ENCODE results near the gene MMP24. TPM values are rescaled to one million over a fixed set of nuclear protein-coding genes. Genes with fewer than 3 reads are reported as not detected.

The MMP24 gene
- total and polyA plus RNA-seq, 4 donors, result 0.09 to 0.75 (median 0.42) TPM

GRCh38 chr20:35312318-35312717 lies 85.8 kb downstream of the MMP24 start:
- DNase-seq (ENCODE audit: low spot score), result no peak
- H3K9ac ChIP-seq (ENCODE audit: low read depth in 1 of 2, low read length in 2 of 2), result no peak overlapping the region
- peaks cover 0 to 4% (median 0%) of the 10 kb centered on the region in 4 donors for H3K36me3 ChIP-seq (ENCODE audit: control insufficient read depth in 4 of 4, insufficient read depth in 3 of 4, low read depth in 1 of 4, low read length in 3 of 4)
- no peaks in the 10 kb centered on the region for H3K27me3 ChIP-seq (ENCODE audit: control insufficient read depth in 4 of 4, insufficient read depth in 4 of 4, low read length in 3 of 4)
- no peak overlapping the region for H3K27ac ChIP-seq (ENCODE audit: low read depth in 1 of 2, low read length in 2 of 2)
- H3K4me1 ChIP-seq (ENCODE audit: control insufficient read depth in 4 of 4, insufficient read depth in 4 of 4, low read length in 3 of 4), result peaks cover 2 to 13% (median 12%) of the 10 kb centered on the region in 4 donors
- TF ChIP-seq ZBTB33 (IDR thresholded peaks at IDR 0.05) (no peak), RXRA (IDR thresholded peaks at IDR 0.05) (no peak), SP1 (IDR thresholded peaks at IDR 0.05) (no peak), ATF3 (IDR thresholded peaks at IDR 0.05) (no peak), REST (IDR thresholded peaks at IDR 0.05) (no peak), YY1 (IDR thresholded peaks at IDR 0.05) (no peak), CTCF (IDR thresholded peaks at IDR 0.05; ENCODE audit: low read depth, low read length, missing input control) (no peak), EGR1 (IDR thresholded peaks at IDR 0.05; ENCODE audit: low read depth in 2 of 2) (no peak), HNF4A (conservative IDR thresholded peaks at IDR 0.05) (no peak), FOXA1 (IDR thresholded peaks at IDR 0.05) (no peak), MAX (IDR thresholded peaks at IDR 0.05) (no peak), NR2F2 (IDR thresholded peaks at IDR 0.05) (no peak), RAD21 (IDR thresholded peaks at IDR 0.05) (no peak), JUND (IDR thresholded peaks at IDR 0.05) (no peak), TAF1 (conservative IDR thresholded peaks at IDR 0.05) (no peak), GABPA (IDR thresholded peaks at IDR 0.05 in 1 of 2, conservative IDR thresholded peaks at IDR 0.05 in 1 of 2) (no peak), HNF4G (IDR thresholded peaks at IDR 0.05) (no peak)
- WGBS, result 79% methylated on average over 1 of the region's 1 CpG
- no peaks in the 10 kb centered on the region for H3K9me3 ChIP-seq (ENCODE audit: control insufficient read depth in 4 of 4, low read length in 3 of 4)
- H3K4me3 ChIP-seq (ENCODE audit: low read depth in 1 of 3, low read length in 3 of 3), result no peak overlapping the region

Data from liver (tissue), 9 donors.